PC-9 (cell line): ENCODE results near the gene APLN. TPM values are rescaled to one million over a fixed set of nuclear protein-coding genes. Genes with fewer than 3 reads are reported as not detected.

Experiments
- BruUV-seq: library from RNA; stranded (reverse); fragments of 400-500 nt; replicated peaks from 2 replicates; lab custom pipeline; 2021; lab: Mats Ljungman, UMichigan
- CTCF ChIA-PET: fragments of 300-600 bp; sonication (Branson Sonifier 250); formaldehyde crosslinking; loops from one replicate; lab custom pipeline; 2022; ENCODE audit warnings: antibody characterized with exemption; lab: Charles Lee
- POLR2A ChIA-PET: fragments of 300-600 bp; sonication (Branson Sonifier 250); formaldehyde crosslinking; loops from one replicate; lab custom pipeline; 2022; ENCODE audit warnings: antibody characterized with exemption; ENCODE audit not compliant: unreplicated experiment; lab: Charles Lee
- DNase-seq, 2 experiments: peaks; one replicate each; pipeline versions ENCODE4 v3.0.0 to v3.0.0-alpha.2; 2015 to 2022; ENCODE audit warnings: mixed read lengths in 1 of 2
- H2AFZ ChIP-seq: fragments of 200-600 bp; sonication (generic); 2 replicates; pipeline ENCODE4 v1.8.1; 2017; ENCODE audit warnings: antibody characterized with exemption
- H3F3A ChIP-seq: fragments of 200-600 bp; sonication (generic); 2 replicates; pipeline ENCODE4 v1.8.1; 2017; ENCODE audit warnings: antibody characterized with exemption, mild to moderate bottlenecking, low read depth; ENCODE audit not compliant: insufficient read depth
- H3K27ac ChIP-seq: fragments of 200-600 bp; sonication (generic); 2 replicates; pipeline ENCODE4 v1.6.1; 2016; ENCODE audit warnings: mixed run types
- H3K27me3 ChIP-seq: fragments of 200-600 bp; sonication (generic); 2 replicates; pipeline ENCODE4 v1.6.1; 2016; ENCODE audit warnings: low read depth, mixed run types; ENCODE audit not compliant: insufficient read depth
- H3K36me3 ChIP-seq: fragments of 200-600 bp; sonication (generic); 2 replicates; pipeline ENCODE4 v1.6.1; 2016; ENCODE audit warnings: low read depth, mixed run types
- H3K4me1 ChIP-seq: fragments of 200-600 bp; sonication (generic); replicated peaks from 2 replicates; pipeline ENCODE4 v1.6.1; 2016; ENCODE audit warnings: mixed run types; ENCODE audit not compliant: insufficient read depth
- H3K4me2 ChIP-seq: fragments of 200-600 bp; sonication (generic); 2 replicates; pipeline ENCODE4 v1.6.1; 2017; ENCODE audit warnings: mixed run types
- H3K4me3 ChIP-seq: fragments of 200-600 bp; sonication (generic); 2 replicates; pipeline ENCODE4 v1.6.1; 2016; ENCODE audit warnings: mixed run types
- H3K79me2 ChIP-seq: fragments of 200-600 bp; sonication (generic); 2 replicates; pipeline ENCODE4 v1.6.1; 2017; ENCODE audit warnings: low read depth, mixed run types
- H3K9me2 ChIP-seq: fragments of 200-600 bp; sonication (generic); 2 replicates; pipeline ENCODE4 v1.8.1; 2017; ENCODE audit warnings: mild to moderate bottlenecking; ENCODE audit not compliant: insufficient read depth
- H3K9me3 ChIP-seq: fragments of 200-600 bp; sonication (generic); 2 replicates; pipeline ENCODE4 v1.8.1; 2016; ENCODE audit warnings: low read depth; ENCODE audit not compliant: insufficient read depth
- H4K20me1 ChIP-seq: fragments of 200-600 bp; sonication (generic); 2 replicates; pipeline ENCODE4 v1.8.1; 2017; ENCODE audit not compliant: insufficient read depth
- EZH2 ChIP-seq: fragments of 200-600 bp; sonication (generic); IDR thresholded peaks from 2 replicates; pipeline ENCODE4 v1.8.0; 2017; ENCODE audit warnings: antibody characterized with exemption, low read depth
- intact Hi-C: fragments of 100-400 bp; cut with micrococcal nuclease; formaldehyde crosslinking; loops from one replicate; pipeline ENCODE4 v1.10.0; 2022; ENCODE audit not compliant: unreplicated experiment
- total RNA-seq: library from RNA; stranded (reverse); gene quantifications from 2 replicates; pipeline ENCODE4 v1.2.3, GENCODE V29; 2021
- TF ChIP-seq, protein P1 (sequence below): fragments of 200-600 bp; sonication (generic); conservative IDR thresholded peaks from 2 replicates; pipeline ENCODE4 v1.6.1; 2017; ENCODE audit warnings: mixed run types, antibody characterized with exemption, mild to moderate bottlenecking, moderate library complexity

The APLN gene
- total RNA-seq, 1 experiment from 2014 or later, result 0.13 TPM

GRCh38 chrX:129650821-129651510, 3.8 kb downstream of the APLN start:
- no peak overlapping the region for H3K27ac ChIP-seq

DNA sequence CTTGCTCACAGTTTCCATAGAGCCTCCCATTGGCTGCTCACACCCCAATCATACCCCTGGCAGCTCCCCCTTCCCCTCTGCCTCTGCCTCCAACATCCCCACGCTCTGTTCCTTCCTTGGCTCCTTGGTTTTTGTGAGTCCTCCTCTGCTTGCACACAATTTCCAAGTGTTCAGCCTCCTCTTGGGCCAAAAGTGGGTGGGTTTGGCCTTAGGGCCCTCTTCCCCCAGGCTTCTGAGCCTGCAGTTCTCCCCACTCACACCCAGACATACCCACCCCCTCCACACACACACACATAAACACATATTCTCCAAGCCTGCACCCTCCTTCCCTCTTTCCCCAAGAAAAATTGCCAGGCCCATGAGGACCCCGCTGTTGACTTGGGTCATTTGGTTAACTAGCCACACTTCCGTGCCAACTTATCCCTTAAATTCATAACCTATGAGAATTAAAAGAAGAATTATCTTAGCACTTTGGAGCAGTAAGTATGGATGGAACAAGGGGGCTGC, 4.5 kb downstream of the APLN start:
- no peak for TF ChIP-seq EZH2
- TF ChIP-seq, protein P1, sequence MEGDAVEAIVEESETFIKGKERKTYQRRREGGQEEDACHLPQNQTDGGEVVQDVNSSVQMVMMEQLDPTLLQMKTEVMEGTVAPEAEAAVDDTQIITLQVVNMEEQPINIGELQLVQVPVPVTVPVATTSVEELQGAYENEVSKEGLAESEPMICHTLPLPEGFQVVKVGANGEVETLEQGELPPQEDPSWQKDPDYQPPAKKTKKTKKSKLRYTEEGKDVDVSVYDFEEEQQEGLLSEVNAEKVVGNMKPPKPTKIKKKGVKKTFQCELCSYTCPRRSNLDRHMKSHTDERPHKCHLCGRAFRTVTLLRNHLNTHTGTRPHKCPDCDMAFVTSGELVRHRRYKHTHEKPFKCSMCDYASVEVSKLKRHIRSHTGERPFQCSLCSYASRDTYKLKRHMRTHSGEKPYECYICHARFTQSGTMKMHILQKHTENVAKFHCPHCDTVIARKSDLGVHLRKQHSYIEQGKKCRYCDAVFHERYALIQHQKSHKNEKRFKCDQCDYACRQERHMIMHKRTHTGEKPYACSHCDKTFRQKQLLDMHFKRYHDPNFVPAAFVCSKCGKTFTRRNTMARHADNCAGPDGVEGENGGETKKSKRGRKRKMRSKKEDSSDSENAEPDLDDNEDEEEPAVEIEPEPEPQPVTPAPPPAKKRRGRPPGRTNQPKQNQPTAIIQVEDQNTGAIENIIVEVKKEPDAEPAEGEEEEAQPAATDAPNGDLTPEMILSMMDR, result no peak
- H3K9me2 ChIP-seq, result no peaks in the 10 kb centered on the region
- H3K27me3 ChIP-seq, result peaks cover 40% of the 10 kb centered on the region
- H3K4me3 ChIP-seq, result no peak overlapping the region
- no peak overlapping the region for H3K4me2 ChIP-seq
- BruUV-seq, result no TSS peak
- H3F3A ChIP-seq, result no peaks in the 10 kb centered on the region
- H3K27ac ChIP-seq, result no peak overlapping the region
- CTCF ChIA-PET, result no interaction called here
- H3K4me1 ChIP-seq, result peaks cover 9% of the 10 kb centered on the region; the same call in 1 of the 2 replicates
- H3K79me2 ChIP-seq, result no peaks in the 10 kb centered on the region
- peaks cover 5% of the 10 kb centered on the region for H4K20me1 ChIP-seq
- intact Hi-C loops, result no loop called here
- H3K9me3 ChIP-seq, result no peaks in the 10 kb centered on the region
- DNase-seq, result no peak
- no peaks in the 10 kb centered on the region for H3K36me3 ChIP-seq
- no peak overlapping the region for H2AFZ ChIP-seq
- POLR2A ChIA-PET, result no interaction called here

More at GRCh38 chrX:129650821-129651510, 3.8 kb downstream of the APLN start:
- H3K4me2 ChIP-seq, result no peak overlapping the region
- H3F3A ChIP-seq, result no peaks in the 10 kb centered on the region
- intact Hi-C loops, result no loop called here
- POLR2A ChIA-PET, result no interaction called here
- peaks cover 5% of the 10 kb centered on the region for H4K20me1 ChIP-seq
- H3K4me1 ChIP-seq, result peaks cover 9% of the 10 kb centered on the region; the same call in 1 of the 2 replicates
- CTCF ChIA-PET, result no interaction called here
- no peak for DNase-seq
- H3K9me2 ChIP-seq, result no peaks in the 10 kb centered on the region
- H3K4me3 ChIP-seq, result no peak overlapping the region
- H3K79me2 ChIP-seq, result no peaks in the 10 kb centered on the region
- H2AFZ ChIP-seq, result no peak overlapping the region
- H3K27me3 ChIP-seq, result peaks cover 46% of the 10 kb centered on the region
- TF ChIP-seq, protein P1, result no peak
- TF ChIP-seq EZH2, result no peak
- no peaks in the 10 kb centered on the region for H3K9me3 ChIP-seq
- no TSS peak for BruUV-seq
- no peaks in the 10 kb centered on the region for H3K36me3 ChIP-seq

DNA sequence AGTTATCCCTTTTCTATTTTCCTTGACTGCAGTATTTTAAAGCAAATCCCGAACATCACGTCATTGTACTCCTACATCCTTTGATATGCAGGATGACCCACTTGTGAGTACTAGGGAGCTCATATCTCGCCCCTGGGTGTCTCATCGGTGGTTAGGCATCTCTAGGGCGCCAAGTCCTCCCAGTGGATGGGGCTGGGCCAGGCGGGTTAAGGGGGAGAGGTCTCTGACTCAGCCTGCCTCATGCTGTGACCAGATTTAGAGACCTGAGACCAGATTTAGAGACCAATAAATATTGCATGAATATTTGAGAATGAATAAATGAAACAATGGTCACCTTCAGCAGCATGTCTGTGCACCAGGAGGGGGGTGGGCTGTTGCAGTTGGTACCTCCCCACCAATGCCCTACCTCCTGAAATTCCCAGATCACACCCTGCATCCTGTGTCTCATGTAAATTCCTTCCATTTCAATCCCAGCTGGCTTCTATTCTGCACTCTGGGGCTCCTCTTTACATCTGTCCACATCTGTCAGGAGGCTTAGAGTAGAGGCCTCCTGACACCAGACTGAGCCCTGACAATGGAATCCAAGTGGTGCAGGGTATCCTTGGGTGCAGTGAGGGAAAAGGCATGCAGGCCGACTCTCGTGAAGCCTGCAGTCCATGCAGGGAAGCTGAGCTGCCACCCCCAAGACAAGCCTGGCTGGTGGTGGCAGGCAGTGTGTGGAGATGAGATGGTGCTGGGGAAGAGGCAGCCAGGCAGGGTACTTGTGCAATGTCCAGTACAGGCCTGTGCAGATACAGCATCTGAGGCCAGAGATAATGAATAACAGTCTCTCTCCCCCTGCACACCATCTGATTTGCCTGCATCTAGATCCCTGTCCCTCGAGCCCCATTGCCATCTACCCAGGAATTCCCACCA, 5.2 kb downstream of the APLN start:
- H3K27ac ChIP-seq, result no peak overlapping the region
- H3K4me1 ChIP-seq, result peaks cover 5% of the 10 kb centered on the region; the same call in 1 of the 2 replicates

More for the DNA sequence above, 5.2 kb downstream of the APLN start:
- BruUV-seq, result no TSS peak
- no peaks in the 10 kb centered on the region for H3K9me3 ChIP-seq
- H3K27me3 ChIP-seq, result peaks cover 35% of the 10 kb centered on the region
- H3K9me2 ChIP-seq, result no peaks in the 10 kb centered on the region
- TF ChIP-seq, protein P1, result no peak
- TF ChIP-seq EZH2, result no peak
- no peak for DNase-seq
- ChIA-PET CTCF (no interaction called here), POLR2A (no interaction called here)
- no peak overlapping the region for H2AFZ ChIP-seq
- H3K4me3 ChIP-seq, result no peak overlapping the region
- no peak overlapping the region for H3K4me2 ChIP-seq
- H3K36me3 ChIP-seq, result no peaks in the 10 kb centered on the region
- intact Hi-C loops, result no loop called here
- peaks cover 5% of the 10 kb centered on the region; the same call in 1 of the 2 replicates for H4K20me1 ChIP-seq
- H3K79me2 ChIP-seq, result no peaks in the 10 kb centered on the region
- H3F3A ChIP-seq, result no peaks in the 10 kb centered on the region
